ENCODE measurements around the gene STAP1. TPM values are rescaled to one million over a fixed set of nuclear protein-coding genes. Genes with fewer than 3 reads are reported as not detected.
A peak's percentile ranks its signal among the peaks of the same experiment; 100 is the strongest.
"Not testable (repeated sequence)": the region's sequence is repeated elsewhere in the genome, so short reads cannot be mapped to it uniquely, and the experiment has no call there.

STAP1 gene
- total RNA-seq: 0.65 TPM

DNA sequence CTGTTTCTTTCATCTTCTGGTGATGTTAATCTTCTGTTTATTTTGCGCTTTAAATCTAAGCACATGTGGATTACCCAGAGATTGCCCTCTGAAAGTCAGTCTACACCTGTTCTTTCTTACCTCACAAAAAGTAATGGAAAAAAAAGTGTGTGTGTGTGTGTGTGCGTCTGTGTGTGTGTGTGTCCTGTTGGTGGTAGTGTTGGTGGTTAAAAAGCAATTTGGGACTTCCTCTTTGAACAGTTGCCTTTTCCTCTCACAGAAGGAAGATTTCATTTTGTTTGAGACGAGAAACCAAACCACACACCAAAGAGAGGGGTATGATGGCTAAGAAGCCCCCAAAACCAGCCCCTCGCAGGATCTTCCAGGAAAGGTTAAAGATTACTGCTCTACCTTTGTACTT, at the start of gene STAP1:
Gene STAP1, plus strand, starts transcription at position 235 of the 400 bp plus-strand sequence. Its CDS starts 83 bp downstream, at position 318.
- no peak for DNase-seq (ENCODE audit: low spot score)

GRCh38 chr4:67512501-67512900, 46.0 kb upstream of the STAP1 start:
- no peak for DNase-seq (ENCODE audit: low spot score)

DNA sequence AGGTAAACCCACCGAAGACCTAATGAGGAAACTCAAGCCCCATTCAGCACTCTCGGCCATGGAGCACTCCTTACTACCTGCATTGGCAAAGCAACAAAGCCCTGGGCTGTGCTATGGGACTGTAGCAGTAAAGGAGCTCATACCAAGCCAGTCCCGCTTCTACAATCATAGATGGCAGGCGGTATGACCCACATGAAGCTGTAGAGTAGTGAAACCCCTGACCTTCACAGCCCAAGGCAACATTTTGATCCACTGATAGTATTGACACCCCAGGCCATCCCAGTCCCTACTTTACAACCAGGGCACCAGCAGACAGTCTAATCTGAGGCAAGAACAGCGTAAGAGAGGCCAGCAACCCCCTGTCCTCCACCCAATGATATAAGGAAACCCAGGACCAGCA, 38.4 kb upstream of the STAP1 start:
- no peak for DNase-seq (ENCODE audit: low spot score)

- no peak for DNase-seq (ENCODE audit: low spot score)
These were observed 37.0 kb upstream of the STAP1 start for GRCh38 chr4:67521506-67521905.

DNA sequence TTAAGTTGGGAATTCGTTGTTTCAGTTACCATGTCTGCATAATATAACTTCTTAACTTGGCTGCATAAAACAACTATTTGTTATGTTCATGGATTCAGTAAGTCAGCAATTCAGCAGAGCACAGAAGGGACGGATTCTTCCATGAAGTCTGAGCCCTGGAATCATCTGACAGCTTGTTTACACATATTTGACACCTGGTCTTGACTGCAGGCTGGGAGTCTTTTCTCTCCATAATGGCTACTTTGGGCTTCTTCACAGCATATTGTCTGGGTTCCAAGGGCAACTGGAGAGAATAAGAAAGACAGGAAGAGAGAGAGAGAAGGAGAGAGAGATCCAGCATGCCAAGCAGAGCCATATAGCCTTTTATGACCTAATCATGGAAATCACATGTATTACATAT, 36.3 kb upstream of the STAP1 start:
- no peak for DNase-seq (ENCODE audit: low spot score)

- DNase-seq (ENCODE audit: low spot score): no peak
These were observed 35.5 kb upstream of the STAP1 start for GRCh38 chr4:67522851-67523671.

DNA sequence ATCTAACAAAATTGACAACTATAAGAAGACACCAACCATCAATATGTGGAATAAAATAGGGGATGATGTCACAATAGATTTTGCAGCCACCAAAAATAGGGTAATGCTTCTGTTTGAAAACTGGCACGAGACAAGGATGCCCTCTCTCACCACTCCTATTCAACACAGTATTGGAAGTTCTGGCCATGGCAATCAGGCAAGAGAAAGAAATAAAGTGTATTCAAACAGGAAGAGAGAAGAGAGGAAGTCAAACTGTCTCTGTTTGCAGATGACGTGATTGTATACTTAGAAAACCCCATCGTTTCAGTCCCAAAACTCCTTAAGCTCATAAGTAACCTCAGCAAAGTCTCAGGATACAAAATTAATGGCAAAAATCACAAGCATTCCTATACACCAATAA, 34.4 kb upstream of the STAP1 start:
- DNase-seq (ENCODE audit: low spot score): not testable (repeated sequence)

GRCh38 chr4:67531379-67531962, 27.1 kb upstream of the STAP1 start:
- no peak for DNase-seq (ENCODE audit: low spot score)

- not testable (repeated sequence) for DNase-seq (ENCODE audit: low spot score)
These were observed 26.1 kb upstream of the STAP1 start for GRCh38 chr4:67532397-67532796.

DNA sequence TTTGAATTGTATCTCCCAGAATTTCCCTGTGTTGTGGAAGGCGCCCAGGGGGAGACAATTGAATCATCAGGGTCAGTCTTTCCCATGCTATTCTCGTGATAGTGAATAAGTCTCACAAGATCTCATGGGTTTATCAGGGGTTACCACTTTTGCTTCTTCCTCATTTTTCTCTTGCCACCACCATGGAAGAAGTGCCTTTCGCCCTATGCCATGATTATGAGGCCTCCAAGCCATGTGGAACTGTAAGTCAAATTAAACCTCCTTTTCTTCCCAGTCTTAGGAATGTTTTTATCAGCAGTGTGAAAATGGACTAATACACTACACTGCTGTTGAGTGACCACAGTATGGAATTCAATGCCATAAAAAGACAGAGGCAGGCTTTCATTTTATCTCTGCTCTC, 25.4 kb upstream of the STAP1 start:
- no peak for DNase-seq (ENCODE audit: low spot score)

DNA sequence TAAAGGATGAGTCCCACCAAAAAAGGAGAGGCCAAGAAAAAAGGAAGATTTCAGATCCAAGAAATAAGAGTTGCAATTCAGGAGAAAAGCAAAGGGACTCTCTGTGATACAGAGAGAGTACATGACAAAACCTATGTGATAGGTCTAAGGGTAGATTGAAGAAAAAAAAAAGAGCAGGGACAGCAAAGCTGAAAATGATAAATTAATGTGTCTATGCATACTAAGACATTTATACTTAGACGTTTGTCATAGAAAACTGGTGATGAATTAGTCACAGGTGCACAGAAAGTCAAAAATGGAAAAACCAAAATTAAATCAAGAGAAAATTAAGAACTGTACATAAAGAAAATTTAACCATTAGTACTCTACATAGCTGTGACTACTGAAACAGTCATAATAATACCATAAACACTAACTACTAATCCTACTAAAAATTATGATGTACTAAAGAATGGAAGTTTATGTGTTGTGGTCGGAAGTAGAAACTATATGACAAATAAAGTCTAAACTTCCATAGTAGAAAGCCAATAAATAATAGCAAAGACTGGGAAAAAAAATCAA, 23.2 kb upstream of the STAP1 start:
- DNase-seq (ENCODE audit: low spot score): no peak

DNA sequence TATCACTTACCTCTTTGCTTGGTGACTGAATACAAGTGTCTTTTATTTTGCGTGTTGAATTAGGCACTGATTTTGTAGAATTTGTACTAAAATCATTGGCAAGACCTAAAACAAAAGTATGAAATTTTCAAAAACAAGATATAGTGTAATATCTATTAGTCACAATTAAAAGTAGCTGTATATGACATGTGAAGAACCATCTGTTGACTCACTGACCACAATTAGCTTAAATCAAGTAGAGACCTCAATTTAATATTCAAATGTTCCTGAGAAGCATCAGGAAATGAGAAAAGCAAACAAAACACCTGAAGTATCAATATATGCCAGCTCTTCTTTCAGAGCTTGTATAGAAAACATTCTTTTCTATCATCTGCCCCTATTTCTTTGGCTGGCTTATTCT, 18.7 kb upstream of the STAP1 start:
- no peak for DNase-seq (ENCODE audit: low spot score)

- no peak for DNase-seq (ENCODE audit: low spot score)
These were observed 16.5 kb upstream of the STAP1 start for GRCh38 chr4:67542076-67542475.

- peak; percentile 96 for DNase-seq (ENCODE audit: low spot score)
These were observed 13.1 kb upstream of the STAP1 start, which contains the start of gene CENPC for GRCh38 chr4:67545199-67546003. Gene CENPC (minus strand): TSS chr4:67545503. CDS start chr4:67545355, 148 bp downstream.

- DNase-seq (ENCODE audit: low spot score): no peak
These were observed 12.5 kb upstream of the STAP1 start for GRCh38 chr4:67546004-67546356.

GRCh38 chr4:67546971-67547370, 11.6 kb upstream of the STAP1 start:
- DNase-seq (ENCODE audit: low spot score): no peak

DNA sequence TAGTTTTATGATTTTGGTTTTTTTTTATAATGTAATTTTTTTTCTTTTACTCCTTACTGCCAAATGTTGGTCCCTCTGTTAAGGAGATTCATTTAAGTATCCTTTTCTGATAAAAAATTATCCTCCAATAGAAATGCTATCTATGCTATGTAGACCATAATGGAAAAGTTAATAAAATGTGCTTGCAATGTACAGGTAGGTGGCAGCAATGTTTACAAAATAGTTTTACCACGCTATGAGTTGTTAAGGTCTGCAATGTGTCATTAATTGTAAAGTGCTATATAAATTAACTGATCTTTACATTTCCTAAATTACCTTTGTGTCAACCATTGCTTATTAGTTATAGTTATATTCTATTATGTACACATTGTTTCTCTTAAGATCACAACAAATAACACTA, 9.4 kb upstream of the STAP1 start:
- DNase-seq (ENCODE audit: low spot score): no peak

GRCh38 chr4:67550451-67550850, 8.1 kb upstream of the STAP1 start:
- DNase-seq (ENCODE audit: low spot score): no peak

DNA sequence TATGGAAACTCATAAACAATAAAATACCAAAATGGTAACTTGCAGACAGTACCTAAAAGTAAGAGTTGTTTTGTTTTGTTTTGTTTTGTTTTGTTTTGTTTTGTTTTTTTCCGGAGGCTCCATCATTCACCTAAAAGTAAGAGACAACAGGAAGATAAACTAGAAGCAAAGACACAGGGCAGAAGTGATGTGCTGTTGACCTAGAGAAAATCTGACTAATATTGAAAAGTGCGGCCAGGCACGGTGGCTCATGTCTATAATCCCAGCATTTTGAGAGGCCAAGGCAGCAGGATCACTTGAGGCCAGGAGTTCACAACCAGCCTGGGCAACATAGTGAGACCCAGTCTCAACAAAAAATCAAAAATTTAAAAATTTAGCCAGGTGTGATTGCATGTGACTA, 7.7 kb upstream of the STAP1 start:
- no peak for DNase-seq (ENCODE audit: low spot score)

DNA sequence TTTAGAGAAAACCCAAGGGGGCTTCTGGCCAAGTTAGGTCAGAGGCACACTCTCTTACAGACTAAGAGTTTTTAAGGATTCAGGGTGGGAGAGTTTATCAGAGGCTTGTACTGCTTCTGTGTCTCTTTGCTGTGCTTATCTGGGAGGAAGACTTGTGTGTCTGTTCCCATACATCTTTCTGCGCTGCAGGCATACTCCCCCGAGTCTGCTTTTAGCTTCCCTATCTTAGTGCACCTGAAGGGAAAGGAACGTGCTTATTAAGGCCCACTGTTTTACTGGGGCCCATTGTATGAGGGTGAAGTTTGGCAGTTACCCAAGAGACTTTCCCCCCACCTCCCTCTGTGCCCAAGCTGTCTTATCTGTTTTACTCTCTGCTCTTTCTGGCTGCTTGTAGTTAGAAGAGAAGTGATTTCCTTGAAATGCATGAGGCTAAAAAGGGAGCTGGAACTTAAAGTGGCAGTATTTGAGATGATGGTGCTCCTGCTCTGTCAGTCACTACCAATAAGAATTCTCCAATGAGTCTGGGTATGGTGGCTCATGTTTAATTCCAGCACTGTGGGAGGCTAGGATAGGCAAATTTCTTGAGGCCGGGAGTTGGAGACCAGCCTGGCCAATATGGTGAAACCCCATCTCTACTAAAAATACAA, 6.3 kb upstream of the STAP1 start:
- not testable (repeated sequence) for DNase-seq (ENCODE audit: low spot score)

DNA sequence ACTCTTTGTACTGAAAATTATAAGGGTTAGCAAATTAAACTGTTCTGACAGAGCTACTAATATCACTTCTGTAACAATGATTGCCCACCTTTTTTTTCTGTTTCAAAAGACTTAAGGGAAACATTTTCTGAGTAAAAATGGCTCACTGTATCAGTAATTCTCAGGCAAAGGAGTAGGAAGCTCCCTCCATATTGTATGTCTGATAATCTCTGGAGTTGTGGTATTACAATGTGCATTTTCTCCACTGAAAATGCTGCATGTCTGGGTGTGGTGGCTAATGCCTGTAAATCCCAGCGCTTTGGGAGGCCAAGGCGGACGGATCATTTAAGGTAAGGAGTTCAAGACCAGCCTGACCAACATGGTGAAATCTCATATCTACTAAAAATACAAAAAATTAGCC, 4.4 kb upstream of the STAP1 start:
- DNase-seq (ENCODE audit: low spot score): no peak

GRCh38 chr4:67555447-67555846, 3.1 kb upstream of the STAP1 start:
- no peak for DNase-seq (ENCODE audit: low spot score)
